GM21825 (cell line): ENCODE results near the gene NKD1.

Experiments used
- ATAC-seq: cut with Tn5 transposase; IDR thresholded peaks from one replicate; pipeline ENCODE4 v1.9.1; 2021; ENCODE audit warnings: mild to moderate bottlenecking, moderate library complexity; ENCODE audit not compliant: unreplicated experiment

The NKD1 gene

DNA sequence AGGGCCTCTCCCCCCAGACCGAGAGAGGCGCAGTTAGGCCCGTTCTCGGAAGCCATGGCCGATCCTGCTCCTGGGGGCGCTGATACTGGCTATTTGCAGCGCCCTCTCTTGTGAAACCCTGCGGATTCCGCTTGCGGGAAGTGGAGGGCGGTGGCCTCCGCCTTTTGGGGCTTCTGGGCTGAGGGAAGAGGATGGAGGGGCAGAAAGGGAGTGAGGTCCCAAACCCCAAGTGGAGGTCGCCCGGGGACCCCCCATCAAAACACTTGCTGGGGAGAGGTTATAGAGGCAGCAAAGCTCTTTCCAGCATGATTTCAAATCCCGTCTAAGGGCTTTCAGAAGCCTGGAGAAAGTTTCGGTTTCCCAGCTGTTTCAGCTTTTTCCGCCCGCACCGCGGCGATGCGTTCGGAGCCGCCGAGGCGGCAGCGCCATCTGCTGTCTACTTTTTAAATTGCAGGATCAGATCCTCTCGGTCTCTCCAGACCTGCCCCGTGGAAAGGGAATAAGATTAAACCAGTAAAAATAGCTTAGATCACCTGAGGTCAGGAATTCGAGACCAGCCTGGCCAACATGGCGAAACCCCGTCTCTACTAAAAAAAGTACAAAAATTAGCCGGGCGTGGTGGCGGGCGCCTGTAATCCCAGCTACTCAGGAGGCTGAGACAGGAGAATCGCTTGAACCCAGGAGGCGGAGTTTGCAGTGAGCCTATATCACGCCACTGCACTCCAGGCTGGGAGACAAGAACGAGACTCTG is 117.1 kb downstream of the NKD1 start:
- ATAC-seq = no peak

DNA sequence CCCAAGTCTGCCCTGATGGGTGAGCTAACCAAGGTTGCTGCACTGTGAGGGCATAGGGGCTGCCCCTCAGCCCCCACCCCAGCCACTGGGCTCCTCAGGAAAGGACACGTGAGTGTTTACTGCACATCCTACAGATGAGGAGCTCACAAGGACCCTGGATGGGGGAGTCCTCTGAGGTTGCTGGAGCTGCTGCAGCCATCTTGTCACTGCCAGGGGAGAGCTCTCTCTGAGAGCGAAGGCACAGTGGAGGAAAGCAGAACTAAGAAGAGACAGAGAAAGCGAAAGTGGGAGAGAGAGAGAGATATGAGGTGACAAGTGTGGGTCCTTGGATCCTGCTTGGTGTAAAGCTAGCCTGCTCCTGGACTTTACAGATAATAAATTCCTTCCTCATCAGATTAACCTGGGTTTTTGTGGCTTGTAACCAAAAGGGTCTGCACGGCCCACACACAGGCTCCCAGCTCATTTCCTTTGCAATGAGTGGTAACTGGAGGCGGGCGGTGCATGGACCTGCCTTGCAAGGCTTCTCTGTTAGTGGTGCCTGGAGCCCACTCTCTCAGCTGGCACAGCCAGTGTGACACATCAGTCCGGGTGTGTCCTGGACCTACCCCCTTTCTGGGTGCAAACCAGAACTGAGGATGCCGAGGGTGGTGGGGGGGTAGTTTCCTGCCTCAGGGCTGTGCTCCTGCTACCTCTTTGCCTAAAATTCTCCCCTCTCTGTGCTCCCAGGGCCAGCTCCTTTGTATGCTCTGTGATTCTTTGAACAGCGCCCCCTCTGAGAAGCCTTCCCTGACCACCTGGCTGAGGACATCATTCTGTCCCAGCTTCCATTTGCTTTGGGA is 118.7 kb downstream of the NKD1 start:
- ATAC-seq = peak; percentile 82

DNA sequence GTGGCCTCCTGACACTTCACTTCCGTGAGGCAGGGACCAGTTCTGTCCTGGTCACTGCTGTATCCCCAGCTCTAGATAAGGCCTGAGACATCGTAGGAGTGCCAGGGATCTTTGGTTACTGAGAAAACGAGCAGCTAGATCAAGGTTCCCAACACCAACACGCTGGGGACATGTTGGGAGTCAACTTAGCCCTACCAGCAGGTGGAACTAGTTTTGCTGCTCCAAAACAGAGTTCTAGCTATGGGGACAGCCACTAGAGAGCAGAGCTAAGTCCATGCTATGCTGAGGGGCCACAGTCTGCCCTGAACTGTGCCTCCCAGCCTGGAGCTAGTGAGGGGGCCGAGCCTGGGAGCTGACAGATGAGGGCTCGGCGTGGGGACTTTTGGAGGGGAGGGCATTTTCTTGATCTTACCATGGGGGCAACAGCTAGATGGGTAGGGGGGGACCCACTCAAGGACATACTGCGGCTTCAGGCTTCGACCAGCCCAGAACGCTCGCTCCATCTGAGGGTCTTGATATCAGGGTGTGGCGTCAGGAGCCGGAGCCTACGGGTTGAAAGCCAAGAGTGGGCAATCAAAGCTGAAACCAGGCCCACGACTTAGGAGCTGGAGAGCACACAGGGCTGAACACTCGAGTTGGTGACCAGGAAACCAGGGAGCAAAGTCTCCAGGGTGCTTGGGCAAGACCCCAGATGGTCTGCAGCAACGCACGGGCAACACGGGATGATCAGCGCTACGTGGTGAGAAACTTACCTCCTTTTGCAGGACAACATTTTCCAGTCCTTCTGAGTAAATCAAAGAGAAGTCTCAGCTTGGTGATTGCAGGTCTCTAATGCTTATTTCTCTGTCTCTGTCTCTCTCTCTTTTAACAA is 119.5 kb downstream of the NKD1 start:
- ATAC-seq = no peak

- ATAC-seq = no peak
Measured at GRCh38 chr16:50668368-50669008, 120.3 kb downstream of the NKD1 start.

GRCh38 chr16:50669741-50670140 is 121.5 kb downstream of the NKD1 start:
- no peak for ATAC-seq

DNA sequence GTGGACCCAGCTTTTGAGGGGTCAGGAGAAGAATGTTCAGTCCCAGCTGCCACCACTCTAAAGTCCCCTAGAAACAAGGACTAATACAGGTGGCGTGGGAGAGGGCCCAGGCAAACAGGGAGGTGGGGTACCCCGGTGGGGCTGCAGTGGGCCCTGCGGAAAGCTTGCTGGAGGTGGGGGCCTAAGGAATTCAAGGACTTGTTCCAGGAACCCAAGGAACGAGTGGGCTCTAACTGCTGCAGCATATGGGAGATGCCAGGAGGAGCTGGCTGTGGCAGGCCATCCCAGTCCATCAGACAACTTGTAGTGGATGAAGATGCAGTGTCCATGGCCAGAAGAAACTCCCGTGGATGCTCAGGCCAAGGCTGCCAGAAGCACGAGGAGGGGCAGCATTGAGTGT is 122.3 kb downstream of the NKD1 start:
- ATAC-seq = no peak

DNA sequence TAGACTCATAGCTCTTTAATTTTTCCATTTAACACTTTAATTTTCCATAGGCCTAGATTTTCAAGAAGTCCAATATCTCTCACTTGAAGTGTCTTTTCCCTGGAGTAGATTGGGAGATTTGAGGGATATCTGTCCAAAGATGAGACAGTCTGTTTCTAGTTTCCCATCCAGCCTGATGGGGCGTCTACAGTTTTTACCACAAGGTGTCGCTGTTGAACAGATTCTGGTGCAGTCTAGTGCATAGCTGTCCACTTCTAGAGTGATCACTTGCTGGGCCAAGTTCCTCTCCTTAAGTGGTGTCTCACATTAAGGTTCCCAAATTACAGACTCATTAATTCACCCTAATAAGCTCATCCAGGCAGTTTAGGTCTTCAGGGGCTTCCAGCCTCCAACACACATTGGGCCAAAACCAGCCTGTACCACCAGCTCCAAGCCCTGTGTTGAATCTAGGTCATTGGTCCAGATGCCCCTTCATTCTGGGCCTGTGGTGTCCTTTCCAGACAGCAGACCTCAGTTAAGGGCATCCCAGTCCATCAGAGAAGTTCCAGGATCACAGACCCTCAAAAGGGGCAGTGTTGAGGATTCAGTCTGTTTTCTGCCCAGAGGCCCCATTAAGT is 123.6 kb downstream of the NKD1 start:
- no peak for ATAC-seq

DNA sequence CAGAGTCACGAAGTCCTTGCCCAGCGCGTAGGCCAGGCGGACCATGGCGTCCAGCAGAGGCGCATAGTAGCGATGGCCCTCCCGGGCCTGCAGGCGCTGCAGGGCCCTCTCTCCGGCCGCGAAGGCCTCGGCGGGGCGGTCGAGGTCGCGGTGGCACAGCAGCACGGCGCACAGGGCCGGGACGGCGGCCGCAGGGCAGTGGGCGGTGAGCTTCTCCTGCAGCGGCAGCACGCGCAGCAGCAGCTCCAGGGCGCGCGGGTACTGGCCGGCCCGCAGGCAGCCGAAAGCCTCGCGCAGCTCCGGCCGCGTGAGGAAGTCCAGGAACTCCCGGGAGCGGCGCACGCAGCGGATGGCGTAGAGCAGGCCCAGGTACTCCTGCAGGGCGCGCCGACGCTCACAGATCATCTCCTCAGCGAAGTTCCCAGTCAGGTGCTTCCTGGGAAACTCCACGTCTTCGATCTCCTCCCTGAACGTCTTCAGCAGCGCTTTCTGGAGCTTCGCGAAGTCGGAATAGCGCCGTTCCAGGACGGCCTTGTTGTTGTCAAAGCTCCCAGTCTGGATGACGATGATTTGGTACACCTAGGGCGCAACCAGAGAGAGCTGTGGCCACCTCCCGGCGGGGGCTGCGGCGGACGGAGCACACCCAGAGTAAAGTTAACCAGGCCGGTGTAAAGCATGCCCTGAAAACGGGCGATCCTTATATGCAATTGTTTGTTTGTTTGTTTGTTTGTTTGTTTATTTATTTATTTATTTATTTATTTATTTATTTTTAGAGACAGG is 125.5 kb downstream of the NKD1 start:
- no peak for ATAC-seq

DNA sequence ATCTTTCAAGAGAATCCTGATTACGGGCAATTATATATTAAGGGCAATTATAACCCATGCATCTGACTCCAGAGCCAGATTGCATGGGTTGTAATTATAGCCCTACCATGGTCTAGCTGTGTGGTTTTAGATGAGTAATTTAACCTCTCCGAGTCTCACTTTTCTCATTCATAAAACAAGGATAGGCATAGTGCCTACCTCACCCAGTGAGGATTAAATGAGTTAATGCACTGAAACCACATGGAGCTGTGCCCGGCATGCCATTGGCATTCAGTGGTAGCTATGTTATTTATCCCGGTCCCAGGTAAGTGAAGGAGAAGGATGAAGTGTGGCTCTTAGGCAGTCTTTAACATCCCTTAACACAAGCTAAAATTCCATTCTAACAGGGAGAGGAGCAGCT is 126.6 kb downstream of the NKD1 start:
- no peak for ATAC-seq

GRCh38 chr16:50675686-50676610 is 127.8 kb downstream of the NKD1 start:
- no peak for ATAC-seq

- no peak for ATAC-seq
Measured at GRCh38 chr16:50676684-50677225, 128.6 kb downstream of the NKD1 start.

DNA sequence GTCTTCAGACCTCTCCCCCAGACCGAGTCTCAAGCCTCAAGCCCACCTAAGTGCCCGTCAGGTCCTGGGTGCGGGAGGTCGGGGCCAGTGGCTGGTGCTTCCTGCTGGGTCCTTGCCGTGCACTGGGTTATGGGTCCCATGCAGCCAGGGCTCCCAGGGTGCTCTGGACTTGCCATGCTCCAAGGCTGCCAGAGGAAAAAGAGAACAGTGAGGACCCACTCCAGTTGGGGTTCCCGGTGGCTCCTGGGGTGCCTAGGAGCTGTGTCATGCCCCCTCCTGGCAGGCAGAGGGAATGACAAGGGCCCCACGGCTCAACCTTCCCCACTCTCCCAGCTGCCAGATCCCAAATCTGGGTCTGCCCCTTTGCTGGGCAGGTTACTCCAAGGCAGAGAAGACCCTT is 129.2 kb downstream of the NKD1 start:
- ATAC-seq = no peak

DNA sequence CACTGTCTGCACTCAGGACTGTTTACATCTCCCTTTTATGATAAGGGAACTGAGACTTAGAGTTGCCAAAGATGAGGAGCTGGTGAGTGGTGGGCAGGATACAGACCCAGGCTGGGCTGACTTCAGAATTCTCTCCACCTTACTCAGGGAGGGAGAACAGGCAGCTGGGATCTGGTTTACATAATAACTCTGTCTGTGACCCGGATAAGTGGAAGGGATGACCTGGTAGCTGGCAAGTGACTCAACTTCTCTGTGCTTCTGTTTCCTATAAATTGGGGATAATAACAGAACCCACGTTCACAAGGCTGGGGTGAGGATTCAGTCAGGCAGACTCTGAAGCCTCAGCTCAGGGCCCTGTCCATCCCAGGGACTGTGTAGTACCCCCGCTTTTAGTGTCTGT is 130.3 kb downstream of the NKD1 start:
- no peak for ATAC-seq

GRCh38 chr16:50679266-50679665 is 131.1 kb downstream of the NKD1 start:
- no peak for ATAC-seq

DNA sequence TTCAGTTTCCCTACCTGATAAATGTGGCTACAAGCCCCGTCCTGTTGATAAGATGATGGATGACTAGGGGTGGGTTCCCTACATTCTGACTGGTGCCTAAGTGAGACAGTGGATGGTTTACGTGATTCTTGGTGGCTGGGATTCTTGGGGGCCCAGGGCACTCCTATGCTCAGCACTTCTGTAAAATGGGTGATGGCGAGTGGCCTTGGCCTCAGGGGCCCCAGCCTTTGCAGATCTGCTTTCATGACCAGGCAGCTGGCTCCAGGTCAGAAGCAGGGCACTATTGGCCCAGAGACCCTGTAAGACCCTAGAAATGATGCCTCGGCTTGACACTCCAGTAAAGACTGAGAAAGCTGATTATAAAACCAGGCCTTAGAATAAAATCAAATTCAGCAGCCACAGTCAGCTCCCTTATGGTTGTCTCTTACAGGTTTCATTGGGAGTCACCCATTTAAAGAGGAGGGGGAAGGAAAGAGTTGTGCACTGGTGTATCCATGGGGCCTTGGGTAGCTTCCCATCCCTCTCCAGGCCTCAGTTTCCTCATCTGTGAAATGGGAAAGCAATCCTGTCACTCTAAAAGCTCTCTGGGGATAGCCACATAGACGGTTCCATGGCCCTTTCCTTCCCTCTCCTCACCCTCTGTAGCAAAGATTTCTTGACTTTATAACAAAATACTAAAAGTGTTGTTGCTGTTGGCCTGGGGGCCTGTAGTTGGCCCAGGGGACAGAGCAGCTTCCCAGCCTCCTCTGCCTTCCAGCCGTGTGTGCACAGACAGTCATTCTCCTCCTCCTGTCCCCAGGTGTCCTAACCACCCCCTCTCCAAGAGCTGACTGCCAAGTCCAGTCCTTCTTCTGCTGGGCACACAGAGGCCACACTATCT is 131.7 kb downstream of the NKD1 start:
- ATAC-seq = no peak

DNA sequence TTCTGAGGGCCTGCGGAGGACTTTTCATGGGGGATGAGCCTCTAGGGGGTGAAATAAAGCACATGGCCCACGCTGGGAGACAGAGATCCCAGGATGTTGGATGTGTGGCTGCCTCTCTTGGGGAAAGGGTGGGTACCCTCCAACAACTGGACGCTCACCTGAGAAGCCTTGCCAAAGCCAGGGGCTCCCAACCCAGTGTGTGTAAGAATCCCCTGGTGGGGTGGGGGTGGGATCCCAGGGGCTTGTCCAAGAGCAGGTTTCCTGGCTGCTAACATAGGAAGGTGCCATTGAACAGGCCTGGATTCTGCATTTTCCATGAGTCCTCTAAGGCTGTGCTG is 132.3 kb downstream of the NKD1 start:
- ATAC-seq = no peak
